Keratinocyte (primary cell): Measurements from ENCODE around the gene EIF3F. TPM values are rescaled to one million over a fixed set of nuclear protein-coding genes. Genes with fewer than 3 reads are reported as not detected.

Source experiments
- DNase-seq: peaks from one replicate; pipeline ENCODE4 v3.0.0-alpha.2; 2011; ENCODE audit warnings: low read depth, missing footprints, low spot score
- FAIRE-seq: peaks from 2 replicates; lab custom pipeline; 2011; peaks lifted over from hg19 to GRCh38; lab: Jason Lieb, UNC
- H2AFZ ChIP-seq: 2 replicates; pipeline ENCODE4 v1.6.0; 2012; ENCODE audit warnings: low read length, control low read depth, inconsistent platforms; ENCODE audit not compliant: control insufficient read depth
- H3K27ac ChIP-seq: 2 replicates; pipeline ENCODE4 v1.5.1; 2011; ENCODE audit warnings: low read length; ENCODE audit not compliant: control insufficient read depth, insufficient read depth
- H3K27me3 ChIP-seq: 3 replicates; pipeline ENCODE4 v1.6.0; 2011; ENCODE audit warnings: low read length; ENCODE audit not compliant: control insufficient read depth, insufficient read depth; ENCODE audit errors: extremely low read depth
- H3K36me3 ChIP-seq, 2 experiments: 2 replicates in 1 of 2; 3 replicates in 1 of 2; pipeline ENCODE4 v1.5.1; 2011; ENCODE audit warnings: low read length in 2 of 2, mild to moderate bottlenecking in 1 of 2; ENCODE audit not compliant: control insufficient read depth in 2 of 2, insufficient read depth in 2 of 2; ENCODE audit errors: extremely low read depth in 1 of 2
- H3K4me1 ChIP-seq: 3 replicates; pipeline ENCODE4 v1.5.1; 2011; ENCODE audit warnings: low read length; ENCODE audit not compliant: control insufficient read depth, insufficient read depth; ENCODE audit errors: extremely low read depth
- H3K4me2 ChIP-seq: 3 replicates; pipeline ENCODE4 v1.6.0; 2011; ENCODE audit warnings: low read depth, low read length; ENCODE audit not compliant: control insufficient read depth, insufficient read depth; ENCODE audit errors: extremely low read depth
- H3K4me3 ChIP-seq, 3 experiments: fragments of 200-600 bp in 1 of 3; sonication (generic) in 1 of 3; 2 replicates in 2 of 3; 3 replicates in 1 of 3; pipeline ENCODE4 v1.5.1; 2011 to 2016; ENCODE audit warnings: low read length in 3 of 3, mild to moderate bottlenecking in 3 of 3, control low read depth in 2 of 3, inconsistent platforms in 1 of 3, low read depth in 1 of 3, mixed read lengths in 1 of 3, mixed run types in 1 of 3, moderate library complexity in 1 of 3; ENCODE audit not compliant: control insufficient read depth in 2 of 3, insufficient read depth in 2 of 3; ENCODE audit errors: extremely low read depth in 1 of 3
- H3K79me2 ChIP-seq: 2 replicates; pipeline ENCODE4 v1.6.0; 2012; ENCODE audit warnings: low read length; ENCODE audit not compliant: control insufficient read depth, insufficient read depth
- H3K9ac ChIP-seq: 3 replicates; pipeline ENCODE4 v1.6.0; 2011; ENCODE audit warnings: low read length; ENCODE audit not compliant: control insufficient read depth, insufficient read depth; ENCODE audit errors: extremely low read depth
- H3K9me1 ChIP-seq: 3 replicates; pipeline ENCODE4 v1.6.0; 2011; ENCODE audit warnings: low read length; ENCODE audit not compliant: control insufficient read depth, insufficient read depth; ENCODE audit errors: extremely low read depth
- H3K9me3 ChIP-seq: 2 replicates; pipeline ENCODE4 v1.5.1; 2012; ENCODE audit warnings: low read depth, low read length; ENCODE audit not compliant: control insufficient read depth
- H4K20me1 ChIP-seq: 3 replicates; pipeline ENCODE4 v1.6.0; 2011; ENCODE audit warnings: low read length; ENCODE audit not compliant: control insufficient read depth, insufficient read depth; ENCODE audit errors: extremely low read depth
- EZH2 ChIP-seq: IDR thresholded peaks from one replicate; pipeline ENCODE4 v1.6.1; 2012; ENCODE audit warnings: inconsistent platforms, mild to moderate bottlenecking, low read length, moderate library complexity
- dilution Hi-C: fragments of 300-500 bp; cut with MboI; formaldehyde crosslinking; loops from one replicate; pipeline ENCODE4 v1.7.0; 2020; ENCODE audit warnings: low sequenced_read_pairs; ENCODE audit not compliant: extremely low pct_ligation_motif_present
- polyA plus RNA-seq, 5 experiments: library from polyadenylated mRNA; depleted of rRNA in 3 of 5; stranded (reverse) in 3 of 5; stranded (forward) in 1 of 5; unstranded in 1 of 5; fragments of >200 nt; gene quantifications; 1 replicate in 1 of 5; 2 replicates in 3 of 5; 3 replicates in 1 of 5; pipeline versions ENCODE4 v1.2.1 to v1.2.3, GENCODE V29; 2011 to 2012; ENCODE audit warnings: missing spikeins in 2 of 5, low read depth in 1 of 5, low replicate concordance in 1 of 5
- TF ChIP-seq, protein P1 (sequence below), 3 experiments: IDR thresholded peaks in 1 of 3; conservative IDR thresholded peaks in 1 of 3; optimal IDR thresholded peaks in 1 of 3; 2 replicates in 2 of 3; 3 replicates in 1 of 3; pipeline versions ENCODE3 to v1.5.1; 2011; ENCODE audit warnings: low read length in 3 of 3, mild to moderate bottlenecking in 3 of 3, moderate library complexity in 2 of 3, control low read depth in 1 of 3, inconsistent platforms in 1 of 3; ENCODE audit not compliant: insufficient read depth in 2 of 3; ENCODE audit errors: extremely low read depth in 1 of 3

The EIF3F gene
- polyA plus RNA-seq, 1 donor (not counting 4 experiments of a cell fraction or from before 2014, with no cell fraction given), result 158 TPM

DNA sequence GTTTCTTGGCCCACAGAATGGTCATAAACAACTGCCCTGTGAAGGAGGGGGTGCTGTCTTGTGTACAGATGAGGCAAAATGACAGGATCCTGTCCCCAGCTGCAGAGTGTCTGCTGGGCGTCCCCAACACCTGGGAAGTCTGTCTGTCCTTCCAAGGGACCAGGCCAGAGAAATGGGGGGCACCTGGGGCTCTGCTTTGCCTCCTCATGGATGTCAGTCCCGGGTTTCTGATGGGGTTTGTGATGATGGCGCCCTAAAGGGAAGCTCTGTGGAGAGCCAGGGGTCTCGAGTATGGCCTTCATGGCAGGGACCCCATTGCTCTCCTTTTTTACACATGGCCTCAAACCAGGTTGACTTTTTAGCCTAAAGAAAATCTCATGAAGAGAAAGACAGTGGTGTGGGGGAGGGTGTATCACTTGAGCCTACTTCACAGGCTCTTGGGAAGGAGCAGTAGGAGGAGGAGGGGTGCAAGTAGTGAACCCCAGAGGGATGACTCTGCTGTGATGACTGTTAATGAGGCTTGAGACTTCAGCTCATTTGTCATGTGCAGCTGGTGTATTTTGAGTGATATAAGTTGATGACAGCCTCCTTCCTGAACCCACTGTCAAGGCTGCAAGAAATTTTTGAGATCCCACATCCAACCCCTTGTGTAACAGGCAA is 53.3 kb downstream of the EIF3F start:
- FAIRE-seq (no peak), DNase-seq (no peak)
- no peak overlapping the region for H3K4me2 ChIP-seq
- no peak for TF ChIP-seq EZH2
- TF ChIP-seq, protein P1, sequence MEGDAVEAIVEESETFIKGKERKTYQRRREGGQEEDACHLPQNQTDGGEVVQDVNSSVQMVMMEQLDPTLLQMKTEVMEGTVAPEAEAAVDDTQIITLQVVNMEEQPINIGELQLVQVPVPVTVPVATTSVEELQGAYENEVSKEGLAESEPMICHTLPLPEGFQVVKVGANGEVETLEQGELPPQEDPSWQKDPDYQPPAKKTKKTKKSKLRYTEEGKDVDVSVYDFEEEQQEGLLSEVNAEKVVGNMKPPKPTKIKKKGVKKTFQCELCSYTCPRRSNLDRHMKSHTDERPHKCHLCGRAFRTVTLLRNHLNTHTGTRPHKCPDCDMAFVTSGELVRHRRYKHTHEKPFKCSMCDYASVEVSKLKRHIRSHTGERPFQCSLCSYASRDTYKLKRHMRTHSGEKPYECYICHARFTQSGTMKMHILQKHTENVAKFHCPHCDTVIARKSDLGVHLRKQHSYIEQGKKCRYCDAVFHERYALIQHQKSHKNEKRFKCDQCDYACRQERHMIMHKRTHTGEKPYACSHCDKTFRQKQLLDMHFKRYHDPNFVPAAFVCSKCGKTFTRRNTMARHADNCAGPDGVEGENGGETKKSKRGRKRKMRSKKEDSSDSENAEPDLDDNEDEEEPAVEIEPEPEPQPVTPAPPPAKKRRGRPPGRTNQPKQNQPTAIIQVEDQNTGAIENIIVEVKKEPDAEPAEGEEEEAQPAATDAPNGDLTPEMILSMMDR (optimal IDR thresholded peaks at IDR 0.05 in 1 of 3, IDR thresholded peaks at IDR 0.05 in 1 of 3, conservative IDR thresholded peaks at IDR 0.05 in 1 of 3; ENCODE audit: extremely low read depth in 1 of 3, insufficient read depth in 2 of 3, low read length in 3 of 3), result no peak
- H3K27me3 ChIP-seq, result peaks cover 6% of the 10 kb centered on the region
- no peaks in the 10 kb centered on the region for H3K9me3 ChIP-seq
- H3K9ac ChIP-seq, result no peak overlapping the region
- no peak overlapping the region for H3K27ac ChIP-seq
- no peaks in the 10 kb centered on the region for H3K36me3 ChIP-seq
- H3K79me2 ChIP-seq, result no peaks in the 10 kb centered on the region
- no peak overlapping the region for H3K4me3 ChIP-seq
- dilution Hi-C loops, result no loop called here
- no peaks in the 10 kb centered on the region for H3K9me1 ChIP-seq
- no peak overlapping the region for H2AFZ ChIP-seq
- no peaks in the 10 kb centered on the region for H3K4me1 ChIP-seq
- no peaks in the 10 kb centered on the region for H4K20me1 ChIP-seq

DNA sequence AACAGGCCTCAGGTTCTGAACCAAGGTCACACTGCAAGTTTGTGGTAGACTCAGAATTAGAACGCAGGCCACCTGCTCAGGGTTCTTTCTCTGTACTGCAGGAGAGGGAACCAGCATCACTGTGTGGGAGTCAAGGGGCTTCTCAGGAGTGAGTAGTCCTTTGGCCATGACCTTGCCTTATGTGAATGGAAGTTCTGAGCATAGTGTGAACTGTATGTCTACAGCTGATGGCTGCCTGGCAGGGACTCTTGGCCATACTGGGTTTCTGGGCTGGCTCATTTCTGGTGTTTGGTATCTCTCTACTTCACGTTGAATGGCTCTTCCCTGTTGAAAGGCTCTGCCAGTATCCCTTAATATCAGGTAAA is 53.8 kb downstream of the EIF3F start:
- FAIRE-seq, result no peak
- no peaks in the 10 kb centered on the region for H3K79me2 ChIP-seq
- H3K9me3 ChIP-seq, result no peaks in the 10 kb centered on the region
- no peaks in the 10 kb centered on the region for H3K4me1 ChIP-seq
- H3K36me3 ChIP-seq, result no peaks in the 10 kb centered on the region
- DNase-seq, result no peak
- no peak overlapping the region for H3K27ac ChIP-seq
- TF ChIP-seq, protein P1 (optimal IDR thresholded peaks at IDR 0.05 in 1 of 3, IDR thresholded peaks at IDR 0.05 in 1 of 3, conservative IDR thresholded peaks at IDR 0.05 in 1 of 3; ENCODE audit: extremely low read depth in 1 of 3, insufficient read depth in 2 of 3, low read length in 3 of 3), result no peak
- TF ChIP-seq EZH2, result no peak
- no peaks in the 10 kb centered on the region for H3K9me1 ChIP-seq
- H2AFZ ChIP-seq, result no peak overlapping the region
- H3K4me3 ChIP-seq, result no peak overlapping the region
- H3K4me2 ChIP-seq, result no peak overlapping the region
- H3K27me3 ChIP-seq, result peaks cover 6% of the 10 kb centered on the region
- dilution Hi-C loops, result no loop called here
- no peak overlapping the region for H3K9ac ChIP-seq
- no peaks in the 10 kb centered on the region for H4K20me1 ChIP-seq
